ENCODE results near the gene PNKP. TPM values are rescaled to one million over a fixed set of nuclear protein-coding genes. Genes with fewer than 3 reads are reported as not detected.
"Not testable (repeated sequence)": the region's sequence is repeated elsewhere in the genome, so short reads cannot be mapped to it uniquely, and the experiment has no call there.

Gene PNKP
- total RNA-seq, 1 experiment from 2014 or later, result 130 TPM

DNA sequence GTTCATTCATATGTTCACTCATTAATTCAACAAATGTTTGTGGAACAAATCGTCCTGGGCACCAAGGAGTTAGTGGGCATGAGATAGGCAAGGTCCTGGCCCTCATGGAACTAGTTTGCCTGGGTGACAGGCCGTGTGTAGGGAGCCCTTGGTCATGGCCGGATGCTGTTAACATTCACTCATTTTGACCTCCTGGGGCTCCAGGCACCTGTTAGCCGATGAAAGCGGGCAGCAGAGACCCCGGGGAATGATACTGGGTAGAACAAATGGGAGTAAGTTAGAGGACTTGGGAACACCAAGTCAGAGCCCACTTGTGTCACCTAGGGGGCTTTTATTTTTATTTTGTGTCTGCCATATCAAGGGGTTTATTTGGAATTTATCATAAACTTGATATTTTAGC is 42.7 kb downstream of the PNKP start:
- Mint-ChIP-seq H3K4me1 (ENCODE audit: low read depth, unreplicated experiment) (no peaks in the 10 kb centered on the region), H3K4me3 (ENCODE audit: unreplicated experiment) (no peak overlapping the region), H3K9me3 (ENCODE audit: unreplicated experiment) (no peaks in the 10 kb centered on the region), H3K27me3 (ENCODE audit: insufficient read depth, unreplicated experiment) (no peaks in the 10 kb centered on the region), H3K36me3 (ENCODE audit: insufficient read depth, unreplicated experiment) (peaks cover 40% of the 10 kb centered on the region), H3K27ac (ENCODE audit: unreplicated experiment) (no peak overlapping the region)
- TF ChIP-seq, protein P1, sequence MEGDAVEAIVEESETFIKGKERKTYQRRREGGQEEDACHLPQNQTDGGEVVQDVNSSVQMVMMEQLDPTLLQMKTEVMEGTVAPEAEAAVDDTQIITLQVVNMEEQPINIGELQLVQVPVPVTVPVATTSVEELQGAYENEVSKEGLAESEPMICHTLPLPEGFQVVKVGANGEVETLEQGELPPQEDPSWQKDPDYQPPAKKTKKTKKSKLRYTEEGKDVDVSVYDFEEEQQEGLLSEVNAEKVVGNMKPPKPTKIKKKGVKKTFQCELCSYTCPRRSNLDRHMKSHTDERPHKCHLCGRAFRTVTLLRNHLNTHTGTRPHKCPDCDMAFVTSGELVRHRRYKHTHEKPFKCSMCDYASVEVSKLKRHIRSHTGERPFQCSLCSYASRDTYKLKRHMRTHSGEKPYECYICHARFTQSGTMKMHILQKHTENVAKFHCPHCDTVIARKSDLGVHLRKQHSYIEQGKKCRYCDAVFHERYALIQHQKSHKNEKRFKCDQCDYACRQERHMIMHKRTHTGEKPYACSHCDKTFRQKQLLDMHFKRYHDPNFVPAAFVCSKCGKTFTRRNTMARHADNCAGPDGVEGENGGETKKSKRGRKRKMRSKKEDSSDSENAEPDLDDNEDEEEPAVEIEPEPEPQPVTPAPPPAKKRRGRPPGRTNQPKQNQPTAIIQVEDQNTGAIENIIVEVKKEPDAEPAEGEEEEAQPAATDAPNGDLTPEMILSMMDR (IDR thresholded peaks at IDR 0.05; ENCODE audit: insufficient read depth in 1 of 2, low read depth in 1 of 2, low read length in 1 of 2, severe bottlenecking in 1 of 2, unreplicated experiment in 1 of 2), result no peak
- DNase-seq, result no peak
- intact Hi-C loops (cut with micrococcal nuclease; ENCODE audit: unreplicated experiment), result no loop called here
- POLR2A ChIA-PET, result no interaction called here
- H3K9me3 ChIP-seq, result no peaks in the 10 kb centered on the region
- no peaks in the 10 kb centered on the region for H3K27me3 ChIP-seq (replicated peaks; ENCODE audit: control insufficient read depth, insufficient read depth, low read length)
- H3K4me1 ChIP-seq, result no peaks in the 10 kb centered on the region
- no peak overlapping the region for H3K4me3 ChIP-seq (ENCODE audit: low read depth, low read length)
- CTCF ChIA-PET, result no interaction called here
- no TSS peak for BruUV-seq (replicated peaks)
- H3K36me3 ChIP-seq (ENCODE audit: control insufficient read depth, insufficient read depth, low read length), result peaks cover 4% of the 10 kb centered on the region

DNA sequence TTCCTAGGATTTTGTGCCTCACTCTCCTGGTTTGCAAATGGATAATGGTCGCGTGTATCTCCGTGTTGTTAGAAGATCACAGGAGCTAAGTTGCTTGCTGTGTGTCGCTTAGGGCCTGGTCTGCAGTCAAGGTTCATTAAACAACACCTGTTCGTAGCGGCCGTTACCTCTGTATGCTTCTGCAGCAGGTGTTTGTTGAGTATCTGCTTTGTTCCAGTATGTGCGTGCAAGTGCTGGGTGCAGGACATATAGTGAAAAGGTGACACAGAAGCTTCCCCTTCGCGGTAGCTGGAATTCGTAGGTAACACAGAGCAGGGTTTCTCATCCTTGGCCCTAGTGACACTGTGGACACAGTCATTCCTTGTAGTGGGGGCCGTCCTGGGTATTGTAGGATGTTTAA is 43.9 kb downstream of the PNKP start:
- Histone ChIP-seq H3K4me3 (ENCODE audit: low read depth, low read length) (no peak overlapping the region), H3K4me1 (no peaks in the 10 kb centered on the region), H3K9me3 (no peaks in the 10 kb centered on the region), H3K36me3 (ENCODE audit: control insufficient read depth, insufficient read depth, low read length) (peaks cover 4% of the 10 kb centered on the region), H3K27me3 (replicated peaks; ENCODE audit: control insufficient read depth, insufficient read depth, low read length) (no peaks in the 10 kb centered on the region)
- Mint-ChIP-seq H3K36me3 (ENCODE audit: insufficient read depth, unreplicated experiment) (peaks cover 47% of the 10 kb centered on the region), H3K9me3 (ENCODE audit: unreplicated experiment) (no peaks in the 10 kb centered on the region), H3K27me3 (ENCODE audit: insufficient read depth, unreplicated experiment) (no peaks in the 10 kb centered on the region), H3K4me1 (ENCODE audit: low read depth, unreplicated experiment) (peaks cover 7% of the 10 kb centered on the region), H3K4me3 (ENCODE audit: unreplicated experiment) (no peak overlapping the region), H3K27ac (ENCODE audit: unreplicated experiment) (no peak overlapping the region)
- intact Hi-C loops (cut with micrococcal nuclease; ENCODE audit: unreplicated experiment), result no loop called here
- POLR2A ChIA-PET, result no interaction called here
- CTCF ChIA-PET, result no interaction called here
- TF ChIP-seq, protein P1 (IDR thresholded peaks at IDR 0.05; ENCODE audit: insufficient read depth in 1 of 2, low read depth in 1 of 2, low read length in 1 of 2, severe bottlenecking in 1 of 2, unreplicated experiment in 1 of 2), result no peak
- no peak for DNase-seq
- BruUV-seq (replicated peaks), result no TSS peak

GRCh38 chr19:49820125-49820524 is 47.3 kb downstream of the PNKP start:
- Mint-ChIP-seq H3K4me3 (ENCODE audit: unreplicated experiment) (no peak overlapping the region), H3K27me3 (ENCODE audit: insufficient read depth, unreplicated experiment) (no peaks in the 10 kb centered on the region), H3K9me3 (ENCODE audit: unreplicated experiment) (no peaks in the 10 kb centered on the region), H3K27ac (ENCODE audit: unreplicated experiment) (no peak overlapping the region), H3K4me1 (ENCODE audit: low read depth, unreplicated experiment) (peaks cover 7% of the 10 kb centered on the region), H3K36me3 (ENCODE audit: insufficient read depth, unreplicated experiment) (peaks cover 50% of the 10 kb centered on the region)
- Histone ChIP-seq H3K9me3 (no peaks in the 10 kb centered on the region), H3K27me3 (replicated peaks; ENCODE audit: control insufficient read depth, insufficient read depth, low read length) (no peaks in the 10 kb centered on the region), H3K4me3 (ENCODE audit: low read depth, low read length) (no peak overlapping the region), H3K4me1 (no peaks in the 10 kb centered on the region), H3K36me3 (ENCODE audit: control insufficient read depth, insufficient read depth, low read length) (peaks cover 4% of the 10 kb centered on the region)
- BruUV-seq (replicated peaks), result TSS peak; percentile 50
- TF ChIP-seq, protein P1 (IDR thresholded peaks at IDR 0.05; ENCODE audit: insufficient read depth in 1 of 2, low read depth in 1 of 2, low read length in 1 of 2, severe bottlenecking in 1 of 2, unreplicated experiment in 1 of 2), result no peak
- intact Hi-C loops (cut with micrococcal nuclease; ENCODE audit: unreplicated experiment), result no loop called here
- POLR2A ChIA-PET, result no interaction called here
- CTCF ChIA-PET, result no interaction called here
- no peak for DNase-seq

DNA sequence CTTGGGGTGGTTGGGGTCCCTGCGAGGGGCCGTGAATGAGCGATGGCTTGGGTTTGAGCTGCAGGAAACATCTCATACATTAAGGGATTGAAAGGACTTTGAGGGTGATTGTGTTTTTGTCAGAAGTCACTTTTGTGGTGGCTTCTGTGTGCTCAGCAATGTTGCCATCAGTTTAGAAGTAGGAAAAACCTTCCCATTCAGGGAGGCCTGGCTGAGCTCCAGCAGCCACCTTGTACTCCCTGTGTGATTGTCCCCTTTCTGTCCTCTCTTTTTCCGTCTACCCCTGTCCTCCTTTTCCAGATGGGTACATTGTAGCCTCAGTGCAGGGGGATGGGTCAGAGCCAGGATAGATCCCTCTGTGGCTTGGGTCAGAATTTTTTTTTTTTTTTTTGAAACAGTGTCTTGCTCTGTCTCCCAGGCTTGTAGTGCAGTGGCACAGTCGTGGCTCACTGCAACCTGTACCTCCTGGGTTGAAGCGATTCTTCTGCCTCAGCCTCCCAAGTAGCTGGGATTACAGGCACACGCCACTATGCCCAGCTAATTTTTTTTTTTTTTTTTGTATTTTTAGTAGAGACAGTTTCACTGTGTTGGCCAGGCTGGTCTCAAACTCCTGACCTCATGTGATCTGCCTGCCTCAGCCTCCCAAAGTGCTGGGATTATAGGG is 47.8 kb downstream of the PNKP start:
- peak overlapping the region; percentile 96 for H3K27ac Mint-ChIP-seq (ENCODE audit: unreplicated experiment)
- intact Hi-C loops (cut with micrococcal nuclease; ENCODE audit: unreplicated experiment), result loop anchor here (5.0 kb wide), 1 partner anchor 33 kb away; the partner anchor contains the start of gene PTOV1
- BruUV-seq (replicated peaks); H3K9me3 ChIP-seq; H3K27me3 Mint-ChIP-seq (ENCODE audit: insufficient read depth, unreplicated experiment); POLR2A ChIA-PET; DNase-seq; H3K36me3 ChIP-seq (ENCODE audit: control insufficient read depth, insufficient read depth, low read length); H3K9me3 Mint-ChIP-seq (ENCODE audit: unreplicated experiment); H3K4me1 Mint-ChIP-seq (ENCODE audit: low read depth, unreplicated experiment); H3K4me1 ChIP-seq; H3K27me3 ChIP-seq (replicated peaks; ENCODE audit: control insufficient read depth, insufficient read depth, low read length): not testable (repeated sequence)
- peak overlapping the region; percentile 100 for H3K4me3 ChIP-seq (ENCODE audit: low read depth, low read length)
- peaks cover 46% of the 10 kb centered on the region for H3K36me3 Mint-ChIP-seq (ENCODE audit: insufficient read depth, unreplicated experiment)
- CTCF ChIA-PET, result interaction anchor here (0.7 to 1.2 kb wide), 2 partner anchors 120 to 222 kb away, joined by 4 read pairs; no protein-coding TSS in a partner anchor
- H3K4me3 Mint-ChIP-seq (ENCODE audit: unreplicated experiment), result peak overlapping the region; percentile 85

Measured in Caco-2 (cell line).